Common myeloid progenitor, CD34-positive (primary cell): ENCODE results near the gene SH3GL3.

ENCODE experiments used
- CTCF ChIA-PET: fragments of 350-600 bp; sonication (Branson Sonifier 250); formaldehyde crosslinking; loops from one replicate; lab custom pipeline; 2021; ENCODE audit warnings: antibody characterized with exemption; lab: Charles Lee
- POLR2A ChIA-PET: fragments of 350-600 bp; sonication (Branson Sonifier 250); formaldehyde crosslinking; loops from one replicate; lab custom pipeline; 2021; ENCODE audit warnings: antibody characterized with exemption; lab: Charles Lee
- DNase-seq, 3 donors: peaks; one replicate each; pipeline versions ENCODE4 v3.0.0 to v3.0.0-alpha.2; 2013
- H3K27ac ChIP-seq, 2 experiments: 1 replicate in 1 of 2; 2 replicates in 1 of 2; pipeline ENCODE4 v1.7.0; 2013; ENCODE audit warnings: inconsistent platforms in 2 of 2, low read length in 2 of 2, mild to moderate bottlenecking in 2 of 2, low read depth in 1 of 2, moderate library complexity in 1 of 2; ENCODE audit not compliant: severe bottlenecking in 2 of 2, insufficient read depth in 1 of 2, poor library complexity in 1 of 2
- H3K27me3 ChIP-seq, 5 experiments: replicated peaks in 2 of 5; 1 replicate in 3 of 5; 2 replicates in 2 of 5; pipeline versions ENCODE4 v1.6.1 to v1.7.0; 2013; ENCODE audit warnings: low read length in 4 of 5, mild to moderate bottlenecking in 2 of 5, moderate library complexity in 2 of 5, inconsistent platforms in 1 of 5; ENCODE audit not compliant: insufficient read depth in 5 of 5, control insufficient read depth in 4 of 5
- H3K36me3 ChIP-seq, 4 experiments: 1 replicate in 2 of 4; 2 replicates in 2 of 4; pipeline versions ENCODE4 v1.6.1 to v1.7.0; 2013; ENCODE audit warnings: low read length in 3 of 4, control low read depth in 1 of 4, mild to moderate bottlenecking in 1 of 4; ENCODE audit not compliant: control insufficient read depth in 4 of 4, insufficient read depth in 4 of 4
- H3K4me1 ChIP-seq, 4 experiments: 1 replicate in 3 of 4; 2 replicates in 1 of 4; pipeline versions ENCODE4 v1.6.1 to v1.7.1; 2013; ENCODE audit warnings: low read length in 3 of 4, mild to moderate bottlenecking in 3 of 4, control low read depth in 1 of 4, inconsistent platforms in 1 of 4, moderate library complexity in 1 of 4; ENCODE audit not compliant: control insufficient read depth in 4 of 4, insufficient read depth in 4 of 4; ENCODE audit errors: control extremely low read depth in 1 of 4
- H3K4me3 ChIP-seq, 7 experiments: 1 replicate in 4 of 7; 2 replicates in 3 of 7; pipeline versions ENCODE4 v1.5.1 to v1.7.0; 2013; ENCODE audit warnings: mild to moderate bottlenecking in 7 of 7, low read length in 6 of 7, moderate library complexity in 6 of 7, inconsistent platforms in 2 of 7, low read depth in 2 of 7, control low read depth in 1 of 7; ENCODE audit not compliant: insufficient read depth in 4 of 7, control insufficient read depth in 1 of 7; ENCODE audit errors: extremely low read depth in 1 of 7
- H3K9me3 ChIP-seq, 5 experiments: 1 replicate in 4 of 5; 2 replicates in 1 of 5; pipeline versions ENCODE4 v1.6.1 to v1.7.1; 2013; ENCODE audit warnings: low read length in 4 of 5, mild to moderate bottlenecking in 2 of 5, inconsistent platforms in 1 of 5, low read depth in 1 of 5, moderate library complexity in 1 of 5; ENCODE audit not compliant: control insufficient read depth in 4 of 5, insufficient read depth in 2 of 5; ENCODE audit errors: control extremely low read depth in 1 of 5
- WGBS: methylation state at CpG from one replicate; pipeline ENCODE4 v1.1.5; 2013; ENCODE audit not compliant: insufficient coverage; 5-methylcytosine and 5-hydroxymethylcytosine counted together

The SH3GL3 gene

DNA sequence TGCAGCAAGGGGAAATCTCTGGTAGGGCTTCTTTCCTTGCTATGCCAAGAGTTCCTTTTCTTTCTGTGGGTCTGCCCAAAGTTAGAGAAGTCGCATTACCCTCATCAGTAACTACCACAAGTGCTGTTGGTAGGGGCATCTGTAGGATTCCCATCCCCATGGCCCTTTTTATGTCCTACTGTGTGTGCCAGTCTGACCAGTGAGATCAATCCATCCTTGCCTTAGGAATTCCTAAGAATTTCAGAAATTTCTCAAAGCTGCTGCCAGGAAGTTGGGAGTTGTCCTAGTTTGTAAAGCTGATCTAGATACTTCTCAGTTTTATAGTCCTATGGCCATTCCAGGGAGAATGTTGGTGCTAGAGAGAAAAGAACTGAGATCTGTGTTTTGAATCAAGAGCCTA lies 36.5 kb downstream of the SH3GL3 start:
- H3K36me3 ChIP-seq, result no peaks in the 10 kb centered on the region
- no peak overlapping the region for H3K27ac ChIP-seq
- peaks cover 0 to 5% (median 3%) of the 10 kb centered on the region in 5 experiments for H3K9me3 ChIP-seq
- POLR2A ChIA-PET, result no interaction called here
- CTCF ChIA-PET, result no interaction called here
- 100% methylated on average over 1 of the region's 1 CpG for WGBS
- H3K4me1 ChIP-seq, result no peaks in the 10 kb centered on the region
- H3K27me3 ChIP-seq, result peaks cover 0 to 2% (median 0%) of the 10 kb centered on the region in 5 experiments
- no peak overlapping the region for H3K4me3 ChIP-seq
- DNase-seq, result no peak

DNA sequence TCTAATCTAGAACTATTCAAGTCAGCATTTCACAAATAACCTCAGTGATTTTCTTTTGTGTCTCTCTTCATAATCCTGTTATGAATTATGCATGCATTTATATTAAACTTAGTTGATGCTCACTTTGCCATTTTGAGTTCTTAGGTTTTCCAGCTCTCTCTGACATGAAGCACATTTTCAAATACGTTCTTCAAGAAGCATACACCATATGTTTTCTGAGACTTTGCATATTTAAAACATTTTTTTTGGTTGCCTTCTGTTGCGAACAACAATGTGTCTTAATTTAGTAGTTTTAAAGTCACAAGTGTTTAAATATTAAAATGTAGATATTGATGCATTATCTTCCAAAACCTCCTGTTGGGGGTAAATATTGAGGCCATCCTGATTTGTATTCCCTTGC lies 37.5 kb downstream of the SH3GL3 start:
- POLR2A ChIA-PET, result no interaction called here

DNA sequence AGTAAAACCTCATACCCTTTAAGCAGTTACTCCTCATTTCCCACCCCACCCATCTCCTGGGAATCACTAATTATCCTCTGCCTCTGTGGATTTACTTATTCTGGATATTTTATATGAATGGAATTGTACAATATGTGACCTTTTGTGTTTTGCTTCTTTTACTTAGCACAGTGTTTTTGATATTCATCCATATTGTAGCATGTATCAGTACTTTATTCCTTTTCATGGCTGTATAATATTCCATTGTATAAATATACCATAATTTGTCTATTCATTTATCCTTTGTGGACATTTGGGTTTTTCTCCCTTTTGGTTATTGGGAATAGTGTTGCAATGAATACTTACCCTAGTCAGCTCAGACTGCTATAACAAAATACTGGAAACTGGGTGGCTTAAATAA lies 39.2 kb downstream of the SH3GL3 start:
- Histone ChIP-seq H3K4me1 (no peaks in the 10 kb centered on the region), H3K27ac (no peak overlapping the region), H3K27me3 (peaks cover 0 to 2% (median 0%) of the 10 kb centered on the region in 5 experiments), H3K9me3 (peaks cover 0 to 5% (median 3%) of the 10 kb centered on the region in 5 experiments), H3K36me3 (no peaks in the 10 kb centered on the region), H3K4me3 (no peak overlapping the region)
- DNase-seq, result no peak
- POLR2A ChIA-PET, result no interaction called here
- CTCF ChIA-PET, result no interaction called here

More for the DNA sequence above, 37.5 kb downstream of the SH3GL3 start:
- no peaks in the 10 kb centered on the region for H3K36me3 ChIP-seq
- H3K4me1 ChIP-seq, result no peaks in the 10 kb centered on the region
- no peak overlapping the region for H3K27ac ChIP-seq
- H3K9me3 ChIP-seq, result peaks cover 0 to 5% (median 3%) of the 10 kb centered on the region in 5 experiments
- DNase-seq, result no peak
- peaks cover 0 to 2% (median 0%) of the 10 kb centered on the region in 5 experiments for H3K27me3 ChIP-seq
- CTCF ChIA-PET, result no interaction called here
- H3K4me3 ChIP-seq, result no peak overlapping the region
- no CpG with 5 or more reads among the region's 2 CpGs for WGBS

DNA sequence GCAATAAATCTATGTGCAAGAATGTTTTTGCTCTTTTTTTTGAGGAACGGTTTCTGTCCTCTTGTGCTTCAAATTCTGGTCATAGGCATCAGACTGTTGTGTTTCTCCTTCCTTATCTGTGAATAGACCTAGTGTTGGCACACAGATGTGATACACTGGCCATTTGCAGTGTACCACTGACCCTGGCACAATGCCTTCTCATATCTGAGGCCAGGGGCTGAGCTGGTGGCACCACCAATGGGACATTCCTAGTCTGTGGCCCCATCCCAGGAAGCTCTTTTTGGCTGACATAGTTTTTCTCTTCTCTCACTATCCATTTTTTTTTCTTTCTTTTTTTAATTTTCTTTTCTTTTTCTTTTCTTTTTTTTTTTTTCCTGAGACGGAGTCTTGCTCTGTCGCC lies 40.4 kb downstream of the SH3GL3 start:
- Histone ChIP-seq H3K4me3 (no peak overlapping the region), H3K27me3 (peaks cover 0 to 2% (median 0%) of the 10 kb centered on the region in 5 experiments), H3K4me1 (no peaks in the 10 kb centered on the region), H3K9me3 (peaks cover 0 to 5% (median 3%) of the 10 kb centered on the region in 5 experiments), H3K27ac (no peak overlapping the region), H3K36me3 (no peaks in the 10 kb centered on the region)
- ChIA-PET POLR2A (no interaction called here), CTCF (no interaction called here)
- WGBS, result 95% methylated on average over 3 of the region's 3 CpGs
- no peak for DNase-seq

DNA sequence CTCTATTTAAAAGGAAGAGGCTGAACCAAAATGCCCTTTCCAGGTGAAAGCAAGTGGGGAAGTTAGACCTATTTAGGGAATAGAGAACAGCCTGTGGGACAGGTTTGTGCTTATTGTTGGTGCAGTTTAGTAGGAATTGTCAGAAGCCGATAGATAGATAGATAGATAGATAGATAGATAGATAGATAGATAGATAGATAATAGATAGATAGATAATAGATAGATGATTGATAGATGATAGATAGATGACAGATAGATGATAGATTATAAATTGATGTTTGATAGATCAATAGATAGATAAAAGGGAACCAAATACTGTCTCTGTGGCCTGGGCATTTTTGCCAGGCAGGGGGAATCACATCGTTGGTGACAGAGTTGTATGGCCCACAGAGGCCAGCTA lies 42.5 kb downstream of the SH3GL3 start:
- Histone ChIP-seq H3K27ac (no peak overlapping the region), H3K27me3 (peaks cover 0 to 2% (median 0%) of the 10 kb centered on the region in 5 experiments), H3K36me3 (no peaks in the 10 kb centered on the region), H3K4me3 (no peak overlapping the region), H3K4me1 (no peaks in the 10 kb centered on the region), H3K9me3 (no peaks in the 10 kb centered on the region)
- DNase-seq, result no peak
- CTCF ChIA-PET, result no interaction called here
- POLR2A ChIA-PET, result no interaction called here
- no CpG with 5 or more reads among the region's 2 CpGs for WGBS

DNA sequence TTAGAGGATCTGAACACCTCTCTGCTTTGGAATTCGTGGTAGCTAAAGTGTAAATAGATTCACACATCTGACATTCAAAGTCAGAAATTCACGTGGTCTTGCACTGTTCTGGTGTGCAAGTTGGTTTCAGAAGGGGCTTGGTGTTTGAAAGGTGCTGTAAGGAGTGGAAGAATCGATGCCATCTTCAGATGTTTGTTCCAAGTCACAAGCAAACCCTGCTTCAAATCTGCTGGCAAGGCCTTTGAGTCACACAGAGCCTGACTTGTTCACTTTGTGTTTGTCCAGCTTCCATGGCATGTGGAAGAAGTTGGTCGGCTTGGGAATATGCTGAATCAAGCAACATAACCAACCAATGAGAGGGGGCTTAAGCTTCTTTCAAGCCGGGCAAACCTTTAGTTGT lies 44.3 kb downstream of the SH3GL3 start:
- H3K4me3 ChIP-seq, result no peak overlapping the region
- POLR2A ChIA-PET, result no interaction called here
- 100% methylated on average over 3 of the region's 5 CpGs for WGBS

DNA sequence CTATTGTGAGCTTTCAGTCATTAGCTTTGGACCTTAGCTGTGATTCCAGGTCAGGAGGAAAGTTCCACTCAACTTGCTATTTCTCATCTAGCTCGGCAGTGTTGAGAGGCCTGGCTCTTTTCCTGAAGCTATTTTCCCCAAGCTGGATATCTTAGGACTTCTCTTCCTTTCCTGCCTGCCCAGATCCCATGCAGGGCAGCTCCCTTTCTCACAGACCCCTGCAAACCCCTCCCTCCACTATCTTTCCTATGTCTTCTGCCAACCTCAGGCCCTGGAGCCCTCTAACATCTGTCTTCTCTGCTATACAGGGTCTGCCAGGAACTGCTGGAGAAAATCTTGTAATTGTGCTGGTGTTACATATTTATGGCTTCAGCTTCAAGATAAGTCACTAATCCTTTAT lies 49.6 kb downstream of the SH3GL3 start:
- 100% methylated on average over 1 of the region's 1 CpG for WGBS
- ChIA-PET POLR2A (no interaction called here), CTCF (interaction anchor here (1.3 kb wide), 1 partner anchor 14 kb away, joined by 3 read pairs; no protein-coding TSS in a partner anchor)
- no peak for DNase-seq
- no peak overlapping the region for H3K27ac ChIP-seq
- H3K9me3 ChIP-seq, result peaks cover 0 to 17% (median 0%) of the 10 kb centered on the region in 5 experiments
- no peak overlapping the region for H3K4me3 ChIP-seq
- H3K36me3 ChIP-seq, result no peaks in the 10 kb centered on the region
- H3K4me1 ChIP-seq, result no peaks in the 10 kb centered on the region
- H3K27me3 ChIP-seq, result no peaks in the 10 kb centered on the region

More for the DNA sequence above, 44.3 kb downstream of the SH3GL3 start:
- no peak for DNase-seq
- H3K27ac ChIP-seq, result no peak overlapping the region
- H3K27me3 ChIP-seq, result peaks cover 0 to 2% (median 0%) of the 10 kb centered on the region in 5 experiments
- CTCF ChIA-PET, result no interaction called here
- H3K4me1 ChIP-seq, result no peaks in the 10 kb centered on the region
- peaks cover 0 to 2% (median 0%) of the 10 kb centered on the region in 5 experiments for H3K9me3 ChIP-seq
- H3K36me3 ChIP-seq, result no peaks in the 10 kb centered on the region
